ENCODE results near the gene KBTBD6.
"Not testable (repeated sequence)": the region's sequence is repeated elsewhere in the genome, so short reads cannot be mapped to it uniquely, and the experiment has no call there.

The KBTBD6 gene

DNA sequence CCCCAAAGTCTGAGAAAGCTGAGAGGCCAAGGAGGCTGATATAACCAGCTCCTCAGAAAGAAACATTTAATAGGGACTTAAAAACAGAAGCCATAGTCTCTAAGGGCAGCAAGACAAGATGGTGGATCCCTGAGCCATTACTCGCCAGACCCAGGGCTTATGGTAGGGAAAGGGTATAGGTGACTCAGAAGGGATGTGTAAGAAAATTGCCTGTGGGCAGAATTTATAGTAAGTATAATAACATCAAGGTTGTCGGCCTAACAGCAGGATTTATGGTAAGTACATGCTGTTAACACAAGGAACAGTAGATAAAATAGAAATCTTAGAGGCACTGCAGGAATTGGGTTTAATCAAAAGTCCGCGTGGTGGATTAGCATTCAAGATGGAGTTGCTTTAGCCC lies 14.7 kb downstream of the KBTBD6 start:
- DNase-seq (ENCODE audit: low read depth, low spot score): no peak
- no peak overlapping the region for H3K4me3 ChIP-seq (ENCODE audit: low read depth, low read length)
- in situ Hi-C loops (cut with HindIII; ENCODE audit: low sequenced_read_pairs): no loop called here
- TF ChIP-seq, protein P1, sequence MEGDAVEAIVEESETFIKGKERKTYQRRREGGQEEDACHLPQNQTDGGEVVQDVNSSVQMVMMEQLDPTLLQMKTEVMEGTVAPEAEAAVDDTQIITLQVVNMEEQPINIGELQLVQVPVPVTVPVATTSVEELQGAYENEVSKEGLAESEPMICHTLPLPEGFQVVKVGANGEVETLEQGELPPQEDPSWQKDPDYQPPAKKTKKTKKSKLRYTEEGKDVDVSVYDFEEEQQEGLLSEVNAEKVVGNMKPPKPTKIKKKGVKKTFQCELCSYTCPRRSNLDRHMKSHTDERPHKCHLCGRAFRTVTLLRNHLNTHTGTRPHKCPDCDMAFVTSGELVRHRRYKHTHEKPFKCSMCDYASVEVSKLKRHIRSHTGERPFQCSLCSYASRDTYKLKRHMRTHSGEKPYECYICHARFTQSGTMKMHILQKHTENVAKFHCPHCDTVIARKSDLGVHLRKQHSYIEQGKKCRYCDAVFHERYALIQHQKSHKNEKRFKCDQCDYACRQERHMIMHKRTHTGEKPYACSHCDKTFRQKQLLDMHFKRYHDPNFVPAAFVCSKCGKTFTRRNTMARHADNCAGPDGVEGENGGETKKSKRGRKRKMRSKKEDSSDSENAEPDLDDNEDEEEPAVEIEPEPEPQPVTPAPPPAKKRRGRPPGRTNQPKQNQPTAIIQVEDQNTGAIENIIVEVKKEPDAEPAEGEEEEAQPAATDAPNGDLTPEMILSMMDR (IDR thresholded peaks at IDR 0.05; ENCODE audit: low read depth, low read length): no peak

DNA sequence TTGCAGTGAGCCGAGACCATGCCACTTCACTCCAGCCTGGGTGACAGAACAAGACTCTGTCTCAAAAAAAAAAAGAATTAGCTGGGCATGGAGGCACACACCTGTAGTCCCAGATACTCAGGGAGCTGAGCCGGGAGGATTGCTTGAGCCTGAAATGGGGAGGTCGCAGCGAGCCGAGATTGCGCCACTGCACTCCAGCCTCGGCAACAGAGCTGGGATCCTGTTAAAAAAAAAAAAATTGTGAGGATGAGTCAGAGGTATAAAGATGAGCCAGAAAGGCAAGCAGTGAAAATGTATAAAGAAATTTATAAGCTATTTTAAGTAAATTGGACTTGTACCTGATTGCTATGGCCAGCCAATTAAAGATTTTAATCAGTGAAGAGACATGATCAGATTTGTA lies 21.1 kb downstream of the KBTBD6 start:
- in situ Hi-C loops (cut with HindIII; ENCODE audit: low sequenced_read_pairs): no loop called here
- TF ChIP-seq, protein P1 (IDR thresholded peaks at IDR 0.05; ENCODE audit: low read depth, low read length): no peak
- no peak for DNase-seq (ENCODE audit: low read depth, low spot score)
- no peak overlapping the region for H3K4me3 ChIP-seq (ENCODE audit: low read depth, low read length)

DNA sequence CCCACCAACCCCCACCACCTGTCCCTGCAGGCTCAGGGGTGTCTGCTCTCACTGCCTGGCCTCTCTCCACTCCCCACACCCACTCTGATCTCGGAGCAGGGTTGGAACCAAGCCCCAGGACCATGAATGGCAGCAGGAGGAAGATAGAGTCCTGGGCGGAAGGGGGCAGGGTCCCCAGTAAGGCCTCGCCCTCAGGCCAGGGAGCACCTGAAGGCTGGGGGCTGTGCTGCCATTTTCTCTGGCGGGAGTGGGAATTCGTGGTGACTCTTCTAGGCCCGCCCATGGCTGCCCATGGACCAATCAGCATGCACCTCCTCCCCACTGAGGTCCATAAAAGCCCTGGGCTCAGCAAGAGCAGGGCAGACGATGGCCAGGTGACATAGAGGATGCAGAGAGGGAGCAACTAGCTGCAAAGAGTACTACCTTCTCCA lies 25.0 kb downstream of the KBTBD6 start:
- TF ChIP-seq, protein P1 (IDR thresholded peaks at IDR 0.05; ENCODE audit: low read depth, low read length): no peak
- DNase-seq (ENCODE audit: low read depth, low spot score): no peak
- in situ Hi-C loops (cut with HindIII; ENCODE audit: low sequenced_read_pairs): no loop called here
- no peak overlapping the region for H3K4me3 ChIP-seq (ENCODE audit: low read depth, low read length)

DNA sequence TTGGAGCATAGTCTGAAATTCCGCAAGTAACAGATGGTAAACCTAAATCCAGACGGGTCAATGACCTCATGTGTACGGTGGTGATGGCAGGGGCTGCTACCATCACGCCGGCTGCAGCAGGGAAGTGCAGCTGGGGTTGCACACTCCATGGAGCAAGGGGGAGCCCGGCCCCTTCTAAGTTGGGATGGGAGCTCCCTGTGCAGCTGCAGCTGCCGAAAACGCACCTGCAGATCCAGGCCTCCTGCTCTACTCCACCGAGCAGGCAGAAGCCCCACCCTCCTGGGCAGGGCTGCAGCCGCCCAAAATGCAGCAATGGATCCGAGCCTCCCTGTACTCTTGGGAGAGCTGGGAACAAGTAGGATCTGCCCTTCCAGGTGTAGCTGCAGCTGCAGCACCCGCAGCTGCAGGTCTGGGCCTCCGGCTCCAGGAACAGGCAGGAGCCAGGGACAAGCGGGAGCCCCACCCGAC lies 25.5 kb downstream of the KBTBD6 start:
- in situ Hi-C loops (cut with HindIII; ENCODE audit: low sequenced_read_pairs): no loop called here
- TF ChIP-seq, protein P1 (IDR thresholded peaks at IDR 0.05; ENCODE audit: low read depth, low read length): no peak
- H3K4me3 ChIP-seq (ENCODE audit: low read depth, low read length): no peak overlapping the region
- DNase-seq (ENCODE audit: low read depth, low spot score): no peak

DNA sequence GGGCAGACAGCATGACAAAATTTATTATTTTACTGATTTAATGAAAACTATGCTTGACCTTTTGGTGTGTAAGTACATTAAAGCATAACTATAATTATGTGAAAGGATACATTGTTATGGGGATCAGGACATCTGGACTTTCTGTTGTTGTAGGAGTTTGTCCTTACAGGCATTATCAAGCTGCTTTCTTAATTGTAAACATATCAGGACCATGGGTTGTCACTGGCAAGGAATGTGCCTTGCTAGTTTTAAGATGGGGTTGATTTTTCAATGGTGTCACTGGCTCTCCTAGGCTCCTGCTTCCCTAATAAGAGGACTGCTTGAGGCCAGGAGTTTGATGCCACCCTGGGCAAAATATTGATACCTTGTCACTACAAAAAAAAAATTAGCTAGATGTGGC lies 32.6 kb downstream of the KBTBD6 start:
- DNase-seq (ENCODE audit: low read depth, low spot score): no peak
- H3K4me3 ChIP-seq (ENCODE audit: low read depth, low read length): no peak overlapping the region
- in situ Hi-C loops (cut with HindIII; ENCODE audit: low sequenced_read_pairs): no loop called here
- TF ChIP-seq, protein P1 (IDR thresholded peaks at IDR 0.05; ENCODE audit: low read depth, low read length): no peak

DNA sequence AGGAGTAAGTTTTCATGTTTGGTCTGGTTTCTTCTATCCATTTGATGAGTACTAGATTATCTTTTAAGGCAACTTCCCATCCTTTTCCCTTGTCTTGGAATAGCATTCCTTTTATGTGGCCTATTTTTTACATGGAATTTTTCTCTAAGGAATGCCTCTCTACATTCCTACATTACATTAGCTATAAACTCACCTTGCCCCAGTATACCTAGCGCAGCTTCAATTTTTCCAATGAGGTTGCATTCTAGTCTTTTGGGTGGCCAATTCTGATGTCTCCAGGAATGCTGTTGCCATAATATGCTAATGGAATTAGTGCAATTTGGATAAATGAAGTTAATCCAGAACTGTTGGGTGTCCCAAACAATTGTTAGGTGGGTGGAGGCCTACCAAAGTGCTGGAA lies 33.8 kb downstream of the KBTBD6 start:
- no peak for DNase-seq (ENCODE audit: low read depth, low spot score)
- in situ Hi-C loops (cut with HindIII; ENCODE audit: low sequenced_read_pairs): no loop called here
- TF ChIP-seq, protein P1 (IDR thresholded peaks at IDR 0.05; ENCODE audit: low read depth, low read length): no peak
- H3K4me3 ChIP-seq (ENCODE audit: low read depth, low read length): no peak overlapping the region

DNA sequence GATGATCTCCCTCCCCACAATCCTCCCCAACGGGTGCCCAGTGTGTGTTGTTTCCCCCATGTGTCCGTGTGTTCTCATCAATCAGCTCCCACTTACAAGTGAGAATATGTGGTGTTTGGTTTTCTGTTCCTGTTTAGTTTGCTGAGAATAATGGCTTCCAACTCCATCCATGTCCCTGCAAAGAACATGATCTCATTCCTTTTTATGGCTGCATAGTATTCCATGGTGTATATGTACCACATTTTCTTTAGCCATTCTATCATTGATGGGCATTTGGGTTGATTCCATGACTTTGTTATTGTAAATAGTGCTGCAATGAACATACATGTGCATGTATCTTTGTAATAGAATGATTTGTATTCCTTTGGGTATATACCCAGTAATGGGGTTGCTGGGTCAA lies 36.9 kb downstream of the KBTBD6 start:
- in situ Hi-C loops (cut with HindIII; ENCODE audit: low sequenced_read_pairs); DNase-seq (ENCODE audit: low read depth, low spot score); H3K4me3 ChIP-seq (ENCODE audit: low read depth, low read length): not testable (repeated sequence)

Measured in astrocyte of the spinal cord (primary cell).